SK-N-SH (cell line): Measurements from ENCODE around the gene FAM20C. TPM values are rescaled to one million over a fixed set of nuclear protein-coding genes. Genes with fewer than 3 reads are reported as not detected.

Experiments used
- CTCF ChIA-PET: fragments of 300-600, 350-600 bp; formaldehyde crosslinking; extraction: SDS; loops from one replicate; lab custom pipeline; 2021; lab: Yijun Ruan, JAX
- POLR2A ChIA-PET: fragments of 350-600 bp; sonication (Branson Sonifier 250); formaldehyde crosslinking; extraction: SDS; loops from one replicate; lab custom pipeline; 2020; ENCODE audit warnings: antibody characterized with exemption, inconsistent platforms; lab: Yijun Ruan, JAX
- DNase-seq: peaks from one replicate; pipeline ENCODE4 v3.0.0; 2012
- H2AFZ ChIP-seq: fragments of 200-600 bp; sonication (generic); 2 replicates; pipeline ENCODE4 v1.8.1; 2016; ENCODE audit warnings: antibody characterized with exemption, mild to moderate bottlenecking, low read depth
- H3F3A ChIP-seq: fragments of 200-600 bp; sonication (generic); replicated peaks from 2 replicates; pipeline ENCODE3; 2016; ENCODE audit warnings: antibody characterized with exemption, mild to moderate bottlenecking; ENCODE audit not compliant: insufficient read depth
- H3K27ac ChIP-seq, 2 experiments: fragments of 200-500 bp in 1 of 2; fragments of 200-600 bp in 1 of 2; sonication (Bioruptor generic) in 1 of 2; sonication (generic), shearing (Covaris generic) in 1 of 2; 2 replicates each; pipeline versions ENCODE4 v1.5.1 to v1.6.1; 2014 to 2016; ENCODE audit warnings: low read depth in 2 of 2, inconsistent platforms in 1 of 2, low read length in 1 of 2, mild to moderate bottlenecking in 1 of 2, mixed read lengths in 1 of 2
- H3K27me3 ChIP-seq: fragments of 200-600 bp; sonication (generic), shearing (Covaris generic); 2 replicates; pipeline ENCODE4 v1.6.1; 2016; ENCODE audit warnings: mixed run types; ENCODE audit not compliant: insufficient read depth
- H3K36me3 ChIP-seq, 2 experiments: fragments of 200-500 bp in 1 of 2; fragments of 200-600 bp in 1 of 2; sonication (Bioruptor generic) in 1 of 2; sonication (generic) in 1 of 2; replicated peaks in 1 of 2; 2 replicates each; pipeline versions ENCODE3 to v1.5.1; 2014 to 2016; ENCODE audit warnings: low read length in 1 of 2, mild to moderate bottlenecking in 1 of 2; ENCODE audit not compliant: insufficient read depth in 2 of 2, control insufficient read depth in 1 of 2
- H3K4me1 ChIP-seq, 2 experiments: fragments of 200-500 bp in 1 of 2; fragments of 200-600 bp in 1 of 2; sonication (Bioruptor generic) in 1 of 2; sonication (generic), shearing (Covaris generic) in 1 of 2; 2 replicates each; pipeline versions ENCODE4 v1.5.1 to v1.6.1; 2014 to 2016; ENCODE audit warnings: low read depth in 1 of 2, low read length in 1 of 2, mixed run types in 1 of 2; ENCODE audit not compliant: insufficient read depth in 2 of 2, control insufficient read depth in 1 of 2
- H3K4me2 ChIP-seq: fragments of 200-600 bp; sonication (generic), shearing (Covaris generic); 2 replicates; pipeline ENCODE4 v1.6.1; 2017; ENCODE audit warnings: mixed run types
- H3K4me3 ChIP-seq, 2 experiments: fragments of 200-500 bp in 1 of 2; fragments of 200-600 bp in 1 of 2; sonication (Bioruptor generic) in 1 of 2; sonication (generic), shearing (Covaris generic) in 1 of 2; 2 replicates each; pipeline versions ENCODE4 v1.5.1 to v1.8.1; 2014 to 2016; ENCODE audit warnings: low read depth in 2 of 2, inconsistent platforms in 1 of 2, low read length in 1 of 2, mild to moderate bottlenecking in 1 of 2, mixed read lengths in 1 of 2, moderate library complexity in 1 of 2
- H3K79me2 ChIP-seq: fragments of 200-600 bp; sonication (generic); 2 replicates; pipeline ENCODE4 v1.8.1; 2017; ENCODE audit warnings: mild to moderate bottlenecking; ENCODE audit not compliant: insufficient read depth
- H3K9ac ChIP-seq: fragments of 200-600 bp; sonication (generic); 2 replicates; pipeline ENCODE4 v1.6.1; 2017; ENCODE audit warnings: mixed run types
- H3K9me2 ChIP-seq: fragments of 200-600 bp; sonication (generic); 2 replicates; pipeline ENCODE4 v1.6.1; 2017; ENCODE audit warnings: mixed run types
- H3K9me3 ChIP-seq: fragments of 200-600 bp; sonication (generic); 2 replicates; pipeline ENCODE4 v1.6.1; 2017; ENCODE audit warnings: mixed run types, mild to moderate bottlenecking, moderate library complexity
- H4K20me1 ChIP-seq: fragments of 200-600 bp; sonication (generic); 2 replicates; pipeline ENCODE4 v1.6.1; 2017; ENCODE audit warnings: mild to moderate bottlenecking, mixed run types; ENCODE audit not compliant: insufficient read depth
- FOSL2 ChIP-seq: IDR thresholded peaks from 2 replicates; pipeline ENCODE4 v1.4.0; 2012; ENCODE audit warnings: low read depth, mild to moderate bottlenecking, moderate library complexity, borderline replicate concordance
- FOXJ3 ChIP-seq: sonication (generic); formaldehyde crosslinking; IDR thresholded peaks from 2 replicates; pipeline ENCODE4 v1.5.1; 2020; ENCODE audit warnings: mild to moderate bottlenecking, missing genetic modification reagents
- GABPA ChIP-seq: IDR thresholded peaks from 2 replicates; pipeline ENCODE4 v1.4.0; 2012; ENCODE audit warnings: low read depth, mild to moderate bottlenecking
- IRF3 ChIP-seq: fragments of 150-350 bp; IDR thresholded peaks from 2 replicates; pipeline ENCODE4 v1.6.1; 2016; ENCODE audit warnings: mild to moderate bottlenecking, low read depth, low read length
- MXI1 ChIP-seq: IDR thresholded peaks from 2 replicates; pipeline ENCODE4 v1.6.1; 2012; ENCODE audit warnings: mild to moderate bottlenecking, low read depth, low read length, improper control_type of control experiment
- PBX3 ChIP-seq: IDR thresholded peaks from 2 replicates; pipeline ENCODE4; 2012
- POLR2AphosphoS5 ChIP-seq: IDR thresholded peaks from 2 replicates; pipeline ENCODE4 v1.6.1; 2012; ENCODE audit warnings: low read depth, low read length
- REST ChIP-seq: IDR thresholded peaks from 2 replicates; pipeline ENCODE4 v1.6.1; 2012; ENCODE audit warnings: mild to moderate bottlenecking, low read depth, low read length, moderate library complexity
- RFX5 ChIP-seq: IDR thresholded peaks from 2 replicates; pipeline ENCODE4 v1.6.1; 2012; ENCODE audit warnings: mild to moderate bottlenecking, improper control_type of control experiment, low read length
- RXRA ChIP-seq: IDR thresholded peaks from 2 replicates; pipeline ENCODE4 v1.4.0; 2012; ENCODE audit warnings: low read depth, mild to moderate bottlenecking, borderline replicate concordance
- SIN3A ChIP-seq: IDR thresholded peaks from 2 replicates; pipeline ENCODE4 v1.6.1; 2012; ENCODE audit warnings: low read depth, mild to moderate bottlenecking, low read length, moderate library complexity, borderline replicate concordance
- SMC3 ChIP-seq: IDR thresholded peaks from 2 replicates; pipeline ENCODE4 v1.6.1; 2012; ENCODE audit warnings: low read depth, low read length, improper control_type of control experiment
- TEAD4 ChIP-seq: IDR thresholded peaks from 2 replicates; pipeline ENCODE4 v1.4.0; 2012; ENCODE audit warnings: mild to moderate bottlenecking, borderline replicate concordance; ENCODE audit not compliant: insufficient read depth
- USF1 ChIP-seq: IDR thresholded peaks from 2 replicates; pipeline ENCODE4 v1.4.0; 2012; ENCODE audit warnings: low read depth, borderline replicate concordance
- YY1 ChIP-seq: IDR thresholded peaks from 2 replicates; pipeline ENCODE4 v1.4.0; 2012; ENCODE audit warnings: low read depth, mild to moderate bottlenecking
- ZBTB33 ChIP-seq: IDR thresholded peaks from 2 replicates; pipeline ENCODE4 v1.4.0; 2012; ENCODE audit warnings: low read depth, borderline replicate concordance
- WGBS: methylation state at CpG from one replicate; pipeline ENCODE4 v1.1.6; 2017; ENCODE audit warnings: low lambda C conversion rate; 5-methylcytosine and 5-hydroxymethylcytosine counted together
- polyA plus RNA-seq, 3 experiments: library from polyadenylated mRNA; depleted of rRNA; stranded (reverse); fragments of >200 nt; gene quantifications; 2 replicates each; pipeline ENCODE4 v1.2.3, GENCODE V29; 2012

FAM20C gene
- polyA plus RNA-seq, 1 of the 3 experiments (the other 2 are of a cell fraction) = 12.7 TPM

GRCh38 chr7:259751-260405 lies 67.5 kb downstream of the FAM20C start:
- Histone ChIP-seq H3K9me2 (no peaks in the 10 kb centered on the region), H3K4me2 (no peak overlapping the region), H3K4me1 (no peaks in the 10 kb centered on the region), H3K9me3 (0 out of 2 replicates have a peak, but pooled peaks cover 6% of the 10 kb centered on the region), H3F3A (peaks cover 14% of the 10 kb centered on the region), H3K9ac (no peak overlapping the region), H3K27ac (no peak overlapping the region), H4K20me1 (no peaks in the 10 kb centered on the region), H3K36me3 (peaks cover 0 to 5% of the 10 kb centered on the region in 2 experiments), H3K27me3 (no peaks in the 10 kb centered on the region), H3K79me2 (no peaks in the 10 kb centered on the region), H2AFZ (no peak overlapping the region), H3K4me3 (no peak overlapping the region)
- TF ChIP-seq FOXJ3 (CRISPR knock-in tag) = no peak
- TF ChIP-seq IRF3 = no peak
- TF ChIP-seq ZBTB33 = no peak
- TF ChIP-seq TEAD4 = no peak
- no peak for DNase-seq
- whole genome bisulfite sequencing = 90% methylated on average over 43 of the region's 44 CpGs
- ChIA-PET POLR2A (no interaction called here), CTCF (interaction anchor here (0.6 kb wide), 1 partner anchor 62 kb away, joined by 3 read pairs; no protein-coding TSS in a partner anchor)

GRCh38 chr7:260441-261281 lies 68.3 kb downstream of the FAM20C start:
- 0 out of 2 replicates have a peak, but pooled peaks cover 6% of the 10 kb centered on the region for H3K9me3 ChIP-seq
- TF ChIP-seq MXI1 (no peak), RFX5 (no peak), PBX3 (no peak), RXRA (no peak), POLR2AphosphoS5 (no peak), YY1 (no peak), FOSL2 (no peak), SIN3A (no peak), REST (no peak), SMC3 (no peak), GABPA (no peak), USF1 (no peak)

More at GRCh38 chr7:260441-261281, 68.3 kb downstream of the FAM20C start:
- H3K27me3 ChIP-seq = no peaks in the 10 kb centered on the region
- CTCF ChIA-PET = no interaction called here
- POLR2A ChIA-PET = no interaction called here
- peaks cover 14% of the 10 kb centered on the region for H3F3A ChIP-seq
- no peak overlapping the region for H3K27ac ChIP-seq
- no peaks in the 10 kb centered on the region for H3K9me2 ChIP-seq
- H3K9ac ChIP-seq = no peak overlapping the region
- H2AFZ ChIP-seq = no peak overlapping the region
- 83% methylated on average over 34 of the region's 35 CpGs for WGBS
- no peaks in the 10 kb centered on the region for H4K20me1 ChIP-seq
- peaks cover 0 to 5% of the 10 kb centered on the region in 2 experiments for H3K36me3 ChIP-seq
- DNase-seq = no peak
- no peaks in the 10 kb centered on the region for H3K79me2 ChIP-seq
- no peaks in the 10 kb centered on the region for H3K4me1 ChIP-seq
- no peak overlapping the region for H3K4me3 ChIP-seq
- no peak overlapping the region for H3K4me2 ChIP-seq
